H9 (cell line): ENCODE measurements around the gene SLC7A14. TPM values are rescaled to one million over a fixed set of nuclear protein-coding genes. Genes with fewer than 3 reads are reported as not detected.

Source experiments
- DNase-seq: peaks from one replicate; pipeline ENCODE4 v3.0.0-alpha.2; 2017
- H2AFZ ChIP-seq: one replicate; pipeline ENCODE4 v1.6.1; 2013; ENCODE audit warnings: mild to moderate bottlenecking, low read length, control low read depth, moderate library complexity
- H2AK5ac ChIP-seq: 2 replicates; pipeline ENCODE4 v1.6.1; 2013; ENCODE audit warnings: low read length, control low read depth, mixed read lengths; ENCODE audit not compliant: insufficient read length
- H2BK120ac ChIP-seq: one replicate; pipeline ENCODE4 v1.6.1; 2013; ENCODE audit warnings: low read depth, mild to moderate bottlenecking, low read length, control low read depth, inconsistent platforms; ENCODE audit not compliant: poor library complexity, severe bottlenecking
- H2BK12ac ChIP-seq: 2 replicates; pipeline ENCODE4 v1.6.1; 2013; ENCODE audit warnings: low read length, control low read depth, mixed read lengths, low read depth; ENCODE audit not compliant: insufficient read length
- H2BK15ac ChIP-seq: 2 replicates; pipeline ENCODE4 v1.6.1; 2013; ENCODE audit warnings: low read depth, low read length, control low read depth
- H2BK20ac ChIP-seq: one replicate; pipeline ENCODE4 v1.6.1; 2013; ENCODE audit warnings: low read depth, mild to moderate bottlenecking, low read length, control low read depth, inconsistent platforms; ENCODE audit not compliant: poor library complexity, severe bottlenecking
- H2BK5ac ChIP-seq: 2 replicates; pipeline ENCODE4 v1.6.1; 2013; ENCODE audit warnings: low read length, control low read depth, mixed read lengths; ENCODE audit not compliant: insufficient read length
- H3K14ac ChIP-seq: 2 replicates; pipeline ENCODE4 v1.6.1; 2013; ENCODE audit warnings: low read length, control low read depth; ENCODE audit not compliant: insufficient read depth
- H3K18ac ChIP-seq: 2 replicates; pipeline ENCODE4 v1.6.1; 2013; ENCODE audit warnings: low read depth, mild to moderate bottlenecking, mixed read lengths, low read length, control low read depth; ENCODE audit not compliant: insufficient read length
- H3K23ac ChIP-seq: 2 replicates; pipeline ENCODE4 v1.6.1; 2013; ENCODE audit warnings: low read length, control low read depth, mixed read lengths, low read depth; ENCODE audit not compliant: insufficient read length
- H3K23me2 ChIP-seq: 2 replicates; pipeline ENCODE4 v1.6.1; 2013; ENCODE audit warnings: low read depth, mild to moderate bottlenecking, mixed read lengths, low read length, control low read depth; ENCODE audit not compliant: insufficient read length, poor library complexity, severe bottlenecking
- H3K27ac ChIP-seq: 2 replicates; pipeline ENCODE4 v1.5.1; 2013; ENCODE audit warnings: low read length, control low read depth, mixed read lengths, low read depth; ENCODE audit not compliant: insufficient read length
- H3K27me3 ChIP-seq: 2 replicates; pipeline ENCODE4 v1.6.1; 2013; ENCODE audit warnings: low read length, control low read depth, inconsistent platforms; ENCODE audit not compliant: insufficient read depth
- H3K4ac ChIP-seq: 2 replicates; pipeline ENCODE4 v1.6.1; 2013; ENCODE audit warnings: low read depth, mild to moderate bottlenecking, control low read depth, inconsistent platforms, low read length, moderate library complexity
- H3K4me1 ChIP-seq: 2 replicates; pipeline ENCODE4 v1.6.1; 2013; ENCODE audit warnings: low read length, control low read depth, inconsistent platforms; ENCODE audit not compliant: insufficient read depth
- H3K4me2 ChIP-seq: 2 replicates; pipeline ENCODE4 v1.6.1; 2013; ENCODE audit warnings: low read length, control low read depth, mixed read lengths; ENCODE audit not compliant: insufficient read length, insufficient read depth
- H3K56ac ChIP-seq: 2 replicates; pipeline ENCODE4 v1.6.1; 2013; ENCODE audit warnings: low read depth, mild to moderate bottlenecking, mixed read lengths, low read length, control low read depth; ENCODE audit not compliant: insufficient read length
- H3K79me1 ChIP-seq: 2 replicates; pipeline ENCODE4 v1.6.1; 2013; ENCODE audit warnings: low read depth, mild to moderate bottlenecking, moderate library complexity, low read length, control low read depth, inconsistent platforms; ENCODE audit not compliant: insufficient read depth, poor library complexity, severe bottlenecking
- H3K79me2 ChIP-seq: 2 replicates; pipeline ENCODE4 v1.6.1; 2013; ENCODE audit warnings: low read length, control low read depth, inconsistent platforms; ENCODE audit not compliant: insufficient read depth
- H3K9ac ChIP-seq: 2 replicates; pipeline ENCODE4 v1.6.1; 2013; ENCODE audit warnings: low read length, control low read depth, mixed read lengths; ENCODE audit not compliant: insufficient read length; ENCODE audit errors: extremely low read depth
- H3K9me3 ChIP-seq: one replicate; pipeline ENCODE4 v1.6.1; 2013; ENCODE audit warnings: low read depth, low read length, inconsistent platforms; ENCODE audit not compliant: control insufficient read depth
- H3T11ph ChIP-seq: one replicate; pipeline ENCODE4 v1.6.1; 2013; ENCODE audit warnings: mild to moderate bottlenecking, low read length, control low read depth, inconsistent platforms
- H4K20me1 ChIP-seq: one replicate; pipeline ENCODE4 v1.6.1; 2013; ENCODE audit not compliant: control insufficient read depth, insufficient read length, insufficient read depth
- H4K5ac ChIP-seq: 2 replicates; pipeline ENCODE4 v1.6.1; 2013; ENCODE audit warnings: low read depth, mild to moderate bottlenecking, mixed read lengths, low read length, control low read depth; ENCODE audit not compliant: insufficient read length
- H4K8ac ChIP-seq: replicated peaks from 2 replicates; pipeline ENCODE4 v1.6.1; 2013; ENCODE audit warnings: low read length, control low read depth, mixed read lengths, low read depth; ENCODE audit not compliant: insufficient read length
- H4K91ac ChIP-seq: 2 replicates; pipeline ENCODE4 v1.6.1; 2013; ENCODE audit warnings: low read depth, mild to moderate bottlenecking, moderate library complexity, mixed read lengths, low read length, control low read depth; ENCODE audit not compliant: insufficient read length
- H3K27ac Mint-ChIP-seq, 3 experiments: 2 replicates in 2 of 3; 3 replicates in 1 of 3; pipeline ENCODE4 v1.8.0; 2020 to 2021; ENCODE audit warnings: mixed read lengths in 3 of 3, mild to moderate bottlenecking in 1 of 3, moderate library complexity in 1 of 3
- H3K27me3 Mint-ChIP-seq: 2 replicates; pipeline ENCODE4 v1.8.0; 2021; ENCODE audit warnings: low read depth, mild to moderate bottlenecking, moderate library complexity, mixed read lengths
- H3K36me3 Mint-ChIP-seq, 3 experiments: 2 replicates in 2 of 3; 3 replicates in 1 of 3; pipeline ENCODE4 v1.8.0; 2020 to 2021; ENCODE audit warnings: low read depth in 3 of 3, mixed read lengths in 3 of 3; ENCODE audit not compliant: insufficient read depth in 1 of 3
- H3K4me1 Mint-ChIP-seq, 2 experiments: 2 replicates each; pipeline ENCODE4 v1.8.0; 2020; ENCODE audit warnings: mixed read lengths in 2 of 2
- H3K4me3 Mint-ChIP-seq, 2 experiments: 2 replicates in 1 of 2; 3 replicates in 1 of 2; pipeline ENCODE4 v1.8.0; 2020 to 2021; ENCODE audit warnings: mild to moderate bottlenecking in 2 of 2, mixed read lengths in 2 of 2, moderate library complexity in 1 of 2
- H3K9me3 Mint-ChIP-seq, 2 experiments: 2 replicates in 1 of 2; 3 replicates in 1 of 2; pipeline ENCODE4 v1.8.0; 2020; ENCODE audit warnings: mild to moderate bottlenecking in 2 of 2, mixed read lengths in 2 of 2, moderate library complexity in 1 of 2
- CTCF ChIP-seq: fragments of 200-600 bp; sonication (generic); conservative IDR thresholded peaks from 3 replicates; pipeline ENCODE4 v1.8.0; 2021; ENCODE audit warnings: antibody characterized with exemption, mild to moderate bottlenecking
- WGBS: extraction: QIAGEN DNeasy Blood & Tissue Kit; methylation state at CpG from one replicate; pipeline ENCODE4 v1.1.7; 2013; ENCODE audit warnings: missing lambda C conversion rate, low lambda C conversion rate, mixed read lengths; ENCODE audit not compliant: insufficient read length; ENCODE audit errors: extremely low coverage; 5-methylcytosine and 5-hydroxymethylcytosine counted together
- total RNA-seq: library from RNA; stranded (reverse); gene quantifications from 2 replicates; pipeline ENCODE4 v1.2.1, GENCODE V29; 2021

SLC7A14 gene
- total RNA-seq, 1 experiment from 2014 or later: 0.42 TPM

DNA sequence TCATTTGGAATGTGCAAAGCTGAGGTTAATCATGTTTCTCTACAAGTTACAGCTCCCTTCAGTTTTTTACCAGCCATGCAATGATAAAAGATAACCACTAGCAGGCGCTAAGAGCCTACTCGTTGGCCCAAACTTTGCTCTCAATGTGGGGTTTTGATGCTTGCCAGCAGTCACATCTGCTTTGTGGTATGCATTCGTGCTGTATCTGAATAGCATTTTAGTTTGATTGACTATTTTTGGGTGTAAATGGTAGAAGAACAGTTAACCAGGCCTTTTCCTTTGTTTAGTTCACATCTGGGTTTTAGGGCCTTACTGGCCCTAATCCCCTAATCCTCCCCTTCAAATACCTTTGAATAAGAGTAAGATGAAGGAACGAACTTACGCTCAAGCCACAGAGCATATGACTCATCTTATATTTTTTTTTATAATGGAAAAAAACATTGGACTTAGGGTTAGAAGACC lies 171.6 kb downstream of the SLC7A14 start:
- Histone ChIP-seq H4K5ac (no peak overlapping the region), H4K20me1 (no peaks in the 10 kb centered on the region), H2AK5ac (no peak overlapping the region), H3K27me3 (peaks cover 13% of the 10 kb centered on the region; the same call in 1 of the 2 replicates), H2BK120ac (no peak overlapping the region), H2BK15ac (no peak overlapping the region), H2BK12ac (no peak overlapping the region), H3K23me2 (peaks cover 7% of the 10 kb centered on the region), H3K9ac (no peak overlapping the region), H3K23ac (no peak overlapping the region), H3K14ac (no peak overlapping the region), H3T11ph (no peak overlapping the region), H3K4ac (no peak overlapping the region), H2BK20ac (no peak overlapping the region), H3K56ac (no peak overlapping the region), H3K9me3 (no peaks in the 10 kb centered on the region), H3K4me1 (0 out of 2 replicates have a peak, but pooled peaks cover 3% of the 10 kb centered on the region), H3K18ac (no peak overlapping the region), H2AFZ (no peak overlapping the region), H3K4me2 (no peak overlapping the region), H2BK5ac (no peak overlapping the region), H3K27ac (no peak overlapping the region), H4K91ac (no peak overlapping the region), H3K79me1 (no peaks in the 10 kb centered on the region), H4K8ac (no peak overlapping the region), H3K79me2 (no peaks in the 10 kb centered on the region)
- TF ChIP-seq CTCF: peak; percentile 97
- no CpG with 5 or more reads among the region's 5 CpGs for WGBS
- no peak for DNase-seq
- no peaks in the 10 kb centered on the region for H3K36me3 Mint-ChIP-seq
- no peak overlapping the region for H3K27ac Mint-ChIP-seq
- H3K4me1 Mint-ChIP-seq: peaks cover 5 to 13% of the 10 kb centered on the region in 2 experiments; a peak in 3 of 4 replicates
- no peaks in the 10 kb centered on the region for H3K9me3 Mint-ChIP-seq
- H3K27me3 Mint-ChIP-seq: peaks cover 27% of the 10 kb centered on the region
- no peak overlapping the region for H3K4me3 Mint-ChIP-seq
